ENCODE results near the gene JAZF1. TPM values are rescaled to one million over a fixed set of nuclear protein-coding genes. Genes with fewer than 3 reads are reported as not detected.

Gene JAZF1
- total RNA-seq, 2 experiments from 2014 or later = 3.3 to 4.0 TPM

- CTCF ChIA-PET = interaction anchor here (0.8 to 2.4 kb wide), 2 partner anchors 13 to 29 kb away, joined by 3 to 17 read pairs; no protein-coding TSS in a partner anchor
- POLR2A ChIA-PET = no interaction called here
- ATAC-seq = no peak
- H3K27ac Mint-ChIP-seq = no peak overlapping the region
- peaks cover 7% of the 10 kb centered on the region for H3K4me1 Mint-ChIP-seq (ENCODE audit: low read depth)
- no peaks in the 10 kb centered on the region for H3K27me3 Mint-ChIP-seq
- no peak for DNase-seq
- H3K36me3 Mint-ChIP-seq (ENCODE audit: low read depth) = peaks cover 1% of the 10 kb centered on the region
- intact Hi-C loops (cut with micrococcal nuclease) = no loop called here
- no peak overlapping the region for H3K4me3 Mint-ChIP-seq
- TF ChIP-seq, protein P1, sequence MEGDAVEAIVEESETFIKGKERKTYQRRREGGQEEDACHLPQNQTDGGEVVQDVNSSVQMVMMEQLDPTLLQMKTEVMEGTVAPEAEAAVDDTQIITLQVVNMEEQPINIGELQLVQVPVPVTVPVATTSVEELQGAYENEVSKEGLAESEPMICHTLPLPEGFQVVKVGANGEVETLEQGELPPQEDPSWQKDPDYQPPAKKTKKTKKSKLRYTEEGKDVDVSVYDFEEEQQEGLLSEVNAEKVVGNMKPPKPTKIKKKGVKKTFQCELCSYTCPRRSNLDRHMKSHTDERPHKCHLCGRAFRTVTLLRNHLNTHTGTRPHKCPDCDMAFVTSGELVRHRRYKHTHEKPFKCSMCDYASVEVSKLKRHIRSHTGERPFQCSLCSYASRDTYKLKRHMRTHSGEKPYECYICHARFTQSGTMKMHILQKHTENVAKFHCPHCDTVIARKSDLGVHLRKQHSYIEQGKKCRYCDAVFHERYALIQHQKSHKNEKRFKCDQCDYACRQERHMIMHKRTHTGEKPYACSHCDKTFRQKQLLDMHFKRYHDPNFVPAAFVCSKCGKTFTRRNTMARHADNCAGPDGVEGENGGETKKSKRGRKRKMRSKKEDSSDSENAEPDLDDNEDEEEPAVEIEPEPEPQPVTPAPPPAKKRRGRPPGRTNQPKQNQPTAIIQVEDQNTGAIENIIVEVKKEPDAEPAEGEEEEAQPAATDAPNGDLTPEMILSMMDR (IDR thresholded peaks at IDR 0.05) = no peak
- no peaks in the 10 kb centered on the region for H3K9me3 Mint-ChIP-seq
These were observed 54.1 kb downstream of the JAZF1 start for GRCh38 chr7:28126410-28127041.

GRCh38 chr7:28125431-28126409 lies 54.9 kb downstream of the JAZF1 start:
- Mint-ChIP-seq H3K36me3 (ENCODE audit: low read depth) (peaks cover 1% of the 10 kb centered on the region), H3K4me1 (ENCODE audit: low read depth) (peaks cover 9% of the 10 kb centered on the region), H3K9me3 (no peaks in the 10 kb centered on the region), H3K27ac (no peak overlapping the region), H3K4me3 (no peak overlapping the region), H3K27me3 (no peaks in the 10 kb centered on the region)
- ChIA-PET CTCF (interaction anchor here (0.8 to 2.4 kb wide), 2 partner anchors 12 to 29 kb away, joined by 3 to 17 read pairs; no protein-coding TSS in a partner anchor), POLR2A (no interaction called here)
- TF ChIP-seq, protein P1 (IDR thresholded peaks at IDR 0.05) = no peak
- intact Hi-C loops (cut with micrococcal nuclease) = no loop called here
- ATAC-seq (no peak), DNase-seq (no peak)

GRCh38 chr7:28124413-28124812 lies 56.2 kb downstream of the JAZF1 start:
- Mint-ChIP-seq H3K27me3 (no peaks in the 10 kb centered on the region), H3K4me3 (no peak overlapping the region), H3K9me3 (no peaks in the 10 kb centered on the region), H3K27ac (no peak overlapping the region), H3K4me1 (ENCODE audit: low read depth) (peaks cover 20% of the 10 kb centered on the region), H3K36me3 (ENCODE audit: low read depth) (peaks cover 1% of the 10 kb centered on the region)
- ChIA-PET POLR2A (no interaction called here), CTCF (interaction anchor here (1.0 to 2.4 kb wide), 2 partner anchors 27 to 83 kb away, joined by 4 to 17 read pairs; no protein-coding TSS in a partner anchor)
- TF ChIP-seq, protein P1 (IDR thresholded peaks at IDR 0.05) = no peak
- DNase-seq (no peak), ATAC-seq (no peak)
- intact Hi-C loops (cut with micrococcal nuclease) = no loop called here

GRCh38 chr7:28123752-28124151 lies 56.8 kb downstream of the JAZF1 start:
- TF ChIP-seq, protein P1 (IDR thresholded peaks at IDR 0.05) = no peak
- peaks cover 1% of the 10 kb centered on the region for H3K36me3 Mint-ChIP-seq (ENCODE audit: low read depth)
- no peaks in the 10 kb centered on the region for H3K27me3 Mint-ChIP-seq
- ChIA-PET CTCF (no interaction called here), POLR2A (no interaction called here)
- no peak overlapping the region for H3K4me3 Mint-ChIP-seq
- DNase-seq (no peak), ATAC-seq (no peak)
- H3K27ac Mint-ChIP-seq = no peak overlapping the region
- intact Hi-C loops (cut with micrococcal nuclease) = no loop called here
- H3K4me1 Mint-ChIP-seq (ENCODE audit: low read depth) = peaks cover 24% of the 10 kb centered on the region
- no peaks in the 10 kb centered on the region for H3K9me3 Mint-ChIP-seq

Data from activated CD8-positive, alpha-beta T cell treated with anti-CD3 and anti-CD28 coated beads for 36 hours (primary cell).